ENCODE measurements around the gene PINK1.

DNA sequence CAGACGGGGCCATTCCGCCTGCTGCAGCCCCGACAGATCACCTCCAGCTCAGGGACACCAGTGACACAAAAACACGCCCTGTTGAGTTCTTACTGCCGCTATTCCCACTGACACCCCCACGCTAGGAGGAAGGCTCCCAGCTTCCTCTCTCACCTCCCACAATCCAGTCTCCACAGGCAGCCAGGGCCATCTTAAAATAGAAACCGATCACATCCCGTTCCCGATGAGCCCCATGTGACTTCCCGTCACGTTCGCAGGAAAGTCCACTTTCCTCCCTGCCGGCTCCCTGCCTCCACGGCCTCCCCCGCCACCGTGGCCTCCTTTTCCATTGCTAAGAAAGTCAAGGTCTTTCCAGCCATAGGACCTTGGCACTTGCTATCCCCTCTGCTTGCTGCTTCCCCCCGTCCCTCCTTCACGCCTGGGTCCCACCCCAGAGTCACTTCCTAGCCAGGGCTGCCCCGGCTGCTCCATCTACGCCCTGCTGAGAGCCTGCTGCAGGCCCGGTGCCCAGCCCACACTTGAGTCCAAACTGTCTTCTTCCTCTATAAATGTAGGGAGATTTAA lies 51.9 kb downstream of the PINK1 start:
- TF ChIP-seq SMC3 (conservative IDR thresholded peaks at IDR 0.05; ENCODE audit: poor library complexity), result no peak
- TF ChIP-seq TAF1 (IDR thresholded peaks at IDR 0.05; ENCODE audit: low read depth), result no peak
- TF ChIP-seq CTCF (IDR thresholded peaks at IDR 0.05; ENCODE audit: poor library complexity, severe bottlenecking), result no peak
- no peak for TF ChIP-seq POLR2AphosphoS5 (IDR thresholded peaks at IDR 0.05)

Measured in neural cell (in vitro differentiated cells).